HL-60 (cell line): ENCODE data around the gene MFAP3.

Experiments used
- CTCF ChIP-seq: IDR thresholded peaks from one replicate; pipeline ENCODE4 v1.5.1; 2011; ENCODE audit warnings: low read length, control low read depth, inconsistent platforms; ENCODE audit not compliant: insufficient read depth
- GABPA ChIP-seq: IDR thresholded peaks from 2 replicates; pipeline ENCODE4 v1.6.1; 2012; ENCODE audit warnings: low read depth
- POLR2AphosphoS5 ChIP-seq: IDR thresholded peaks from 2 replicates; pipeline ENCODE4 v1.6.1; 2012; ENCODE audit warnings: low read depth
- REST ChIP-seq: IDR thresholded peaks from 2 replicates; pipeline ENCODE4 v1.6.1; 2012; ENCODE audit warnings: low read depth; ENCODE audit not compliant: insufficient replicate concordance

DNA sequence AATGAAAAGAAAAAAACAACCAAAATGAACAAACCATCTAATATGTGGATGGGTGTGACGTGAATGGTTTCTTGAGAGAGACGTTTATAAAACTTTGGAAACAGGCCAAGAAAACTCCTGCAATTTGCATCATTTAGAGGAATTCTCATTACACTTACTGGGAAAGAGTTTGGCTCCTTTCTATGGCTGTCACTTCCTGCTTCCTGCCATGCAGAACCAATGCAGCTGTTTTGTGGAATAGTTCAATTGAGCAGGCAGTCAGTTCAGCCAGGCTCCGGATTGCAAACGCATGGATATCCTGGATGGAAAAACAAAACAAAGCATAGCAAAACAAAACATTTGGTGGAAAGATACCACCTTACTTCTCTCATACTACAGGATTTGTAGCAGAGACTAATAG is 36.7 kb upstream of the MFAP3 start:
- TF ChIP-seq CTCF (no peak), POLR2AphosphoS5 (no peak), REST (no peak), GABPA (no peak)
